Measurements from ENCODE around the gene UXS1. TPM values are rescaled to one million over a fixed set of nuclear protein-coding genes. Genes with fewer than 3 reads are reported as not detected.
A peak's percentile ranks its signal among the peaks of the same experiment; 100 is the strongest.

The UXS1 gene
- total RNA-seq, 1 experiment from 2014 or later: 46.3 TPM

GRCh38 chr2:106105151-106105922 lies 88.8 kb downstream of the UXS1 start:
- no peak overlapping the region for H3T11ph ChIP-seq (ENCODE audit: low read length)
- no peak overlapping the region for H4K8ac ChIP-seq (replicated peaks; ENCODE audit: insufficient read length, low read depth, low read length)
- H3K56ac ChIP-seq (ENCODE audit: insufficient read length, low read depth, low read length): no peak overlapping the region
- no peaks in the 10 kb centered on the region for H3K79me1 ChIP-seq (ENCODE audit: insufficient read depth, low read depth, low read length, poor library complexity, severe bottlenecking)
- H3K79me2 ChIP-seq (ENCODE audit: insufficient read depth, low read length): no peaks in the 10 kb centered on the region
- H2BK20ac ChIP-seq (ENCODE audit: low read depth, low read length, poor library complexity, severe bottlenecking): no peak overlapping the region
- Mint-ChIP-seq H3K4me1 (no peaks in the 10 kb centered on the region), H3K27me3 (ENCODE audit: low read depth) (no peaks in the 10 kb centered on the region), H3K9me3 (no peaks in the 10 kb centered on the region), H3K36me3 (ENCODE audit: insufficient read depth in 1 of 3, low read depth in 3 of 3) (peaks cover 9 to 27% (median 21%) of the 10 kb centered on the region in 3 experiments; a peak in 6 of 7 replicates), H3K4me3 (no peak overlapping the region), H3K27ac (peak overlapping the region in 1 of 3 experiments; percentile 81; a peak in 1 of 7 replicates)
- H3K27me3 ChIP-seq (ENCODE audit: insufficient read depth, low read length): no peaks in the 10 kb centered on the region
- H3K9ac ChIP-seq (ENCODE audit: extremely low read depth, insufficient read length, low read length): no peak overlapping the region
- no peak overlapping the region for H3K23ac ChIP-seq (ENCODE audit: insufficient read length, low read depth, low read length)
- H3K14ac ChIP-seq (ENCODE audit: insufficient read depth, low read length): no peak overlapping the region
- no peak overlapping the region for H2BK5ac ChIP-seq (ENCODE audit: insufficient read length, low read length)
- no peak overlapping the region for H3K4me2 ChIP-seq (ENCODE audit: insufficient read depth, insufficient read length, low read length)
- no peak overlapping the region for H3K27ac ChIP-seq (ENCODE audit: insufficient read length, low read depth, low read length)
- no peak overlapping the region for H2AK5ac ChIP-seq (ENCODE audit: insufficient read length, low read length)
- H3K9me3 ChIP-seq (ENCODE audit: control insufficient read depth, low read depth, low read length): no peaks in the 10 kb centered on the region
- DNase-seq: no peak
- no peak overlapping the region for H2BK15ac ChIP-seq (ENCODE audit: low read depth, low read length)
- no CpG with 5 or more reads among the region's 16 CpGs for WGBS (ENCODE audit: extremely low coverage, insufficient read length, low lambda C conversion rate)
- no peak overlapping the region for H2AFZ ChIP-seq (ENCODE audit: low read length)
- no peak overlapping the region for H2BK12ac ChIP-seq (ENCODE audit: insufficient read length, low read depth, low read length)
- H4K20me1 ChIP-seq (ENCODE audit: control insufficient read depth, insufficient read depth, insufficient read length): no peaks in the 10 kb centered on the region
- no peak overlapping the region for H2BK120ac ChIP-seq (ENCODE audit: low read depth, low read length, poor library complexity, severe bottlenecking)
- H3K23me2 ChIP-seq (ENCODE audit: insufficient read length, low read depth, low read length, poor library complexity, severe bottlenecking): no peaks in the 10 kb centered on the region
- H3K18ac ChIP-seq (ENCODE audit: insufficient read length, low read depth, low read length): no peak overlapping the region
- 0 out of 2 replicates have a peak, but pooled peaks cover 2% of the 10 kb centered on the region for H3K4me1 ChIP-seq (ENCODE audit: insufficient read depth, low read length)
- TF ChIP-seq CTCF (conservative IDR thresholded peaks at IDR 0.05): no peak
- H4K5ac ChIP-seq (ENCODE audit: insufficient read length, low read depth, low read length): no peak overlapping the region
- H3K4ac ChIP-seq (ENCODE audit: low read depth, low read length): no peak overlapping the region
- H4K91ac ChIP-seq (ENCODE audit: insufficient read length, low read depth, low read length): no peak overlapping the region
